ENCODE measurements around the gene FBXO22.
"Not testable (repeated sequence)": the region's sequence is repeated elsewhere in the genome, so short reads cannot be mapped to it uniquely, and the experiment has no call there.

FBXO22 gene

DNA sequence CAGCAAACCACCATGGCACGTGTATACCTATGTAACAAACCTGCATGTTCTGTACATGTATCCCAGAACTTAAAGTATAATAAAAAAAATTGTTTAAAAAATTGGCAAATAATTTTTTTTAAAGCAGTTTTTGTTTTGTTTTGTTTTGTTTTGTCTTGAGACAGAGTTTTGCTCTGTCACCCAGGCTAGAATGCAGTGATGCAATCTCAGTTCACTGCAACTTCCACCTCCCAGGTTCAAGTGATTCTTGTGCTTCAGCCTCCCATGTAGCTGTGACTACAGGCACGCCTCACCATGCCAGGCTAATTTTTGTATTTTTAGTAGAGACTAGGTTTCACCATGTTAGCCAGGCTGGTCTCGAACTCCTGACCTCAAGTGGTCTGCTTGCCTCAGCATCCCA is 81.0 kb downstream of the FBXO22 start:
- not testable (repeated sequence) for DNase-seq

DNA sequence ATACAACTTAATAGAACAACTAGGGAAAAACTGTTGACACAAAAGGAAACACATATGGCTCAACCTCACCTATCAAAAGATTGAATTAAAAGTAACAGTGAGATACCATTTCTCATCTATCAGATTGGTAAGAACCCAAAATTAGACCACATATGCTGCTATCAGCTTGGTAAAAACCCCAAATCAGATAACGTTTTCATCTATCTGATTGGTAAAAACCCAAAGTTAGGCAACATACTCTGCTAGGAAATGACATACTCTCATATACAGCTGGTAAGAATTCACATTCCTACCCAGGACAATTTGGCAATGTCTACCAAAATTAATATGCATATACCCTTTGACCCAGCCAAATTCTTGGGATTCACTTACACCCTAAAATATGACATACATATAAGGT is 82.3 kb downstream of the FBXO22 start:
- no peak for DNase-seq

DNA sequence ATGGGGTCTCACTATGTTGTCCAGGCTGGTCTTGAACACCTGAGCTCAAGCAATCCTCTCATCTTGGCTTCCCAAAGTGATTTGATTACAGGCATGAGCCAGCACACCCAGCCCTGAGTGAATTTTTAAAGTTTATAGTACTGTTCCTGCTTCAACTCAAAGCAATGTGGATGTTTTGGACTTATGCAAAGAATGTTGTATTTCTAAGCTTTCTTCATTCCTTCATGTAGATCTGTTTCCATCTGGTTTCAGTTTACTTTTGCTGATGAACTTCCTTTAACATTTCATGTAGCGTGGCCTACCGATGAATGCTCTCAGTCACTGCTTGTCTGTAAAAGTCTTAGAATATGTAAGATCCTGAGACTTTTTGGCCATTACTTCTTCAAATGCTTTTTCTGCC is 85.4 kb downstream of the FBXO22 start:
- no peak for DNase-seq

DNA sequence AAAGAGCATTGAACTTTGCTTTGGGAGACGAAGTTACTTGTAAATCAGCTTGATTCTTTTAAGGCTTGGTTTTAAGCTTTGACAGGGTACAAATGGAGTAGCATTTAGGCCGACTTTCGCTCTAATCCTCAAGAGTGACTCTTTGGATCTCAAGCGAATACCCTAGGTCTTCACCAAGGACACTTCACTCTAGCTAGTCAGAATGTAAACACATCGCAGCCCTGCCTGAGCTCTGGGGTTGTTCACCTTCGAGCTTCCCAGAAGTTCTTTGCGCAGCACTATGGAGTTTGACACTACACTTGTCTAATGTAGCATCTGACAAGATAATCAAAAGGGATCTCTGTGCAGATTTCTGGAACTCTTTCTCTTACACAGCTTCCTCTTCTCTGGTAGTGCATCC is 86.2 kb downstream of the FBXO22 start:
- DNase-seq: no peak

All from CD4-positive, alpha-beta T cell treated with Interferon gamma for 1 hour (primary cell).